ENCODE data around the gene C2orf69.
"Not testable (repeated sequence)": the region's sequence is repeated elsewhere in the genome, so short reads cannot be mapped to it uniquely, and the experiment has no call there.

C2orf69 gene

DNA sequence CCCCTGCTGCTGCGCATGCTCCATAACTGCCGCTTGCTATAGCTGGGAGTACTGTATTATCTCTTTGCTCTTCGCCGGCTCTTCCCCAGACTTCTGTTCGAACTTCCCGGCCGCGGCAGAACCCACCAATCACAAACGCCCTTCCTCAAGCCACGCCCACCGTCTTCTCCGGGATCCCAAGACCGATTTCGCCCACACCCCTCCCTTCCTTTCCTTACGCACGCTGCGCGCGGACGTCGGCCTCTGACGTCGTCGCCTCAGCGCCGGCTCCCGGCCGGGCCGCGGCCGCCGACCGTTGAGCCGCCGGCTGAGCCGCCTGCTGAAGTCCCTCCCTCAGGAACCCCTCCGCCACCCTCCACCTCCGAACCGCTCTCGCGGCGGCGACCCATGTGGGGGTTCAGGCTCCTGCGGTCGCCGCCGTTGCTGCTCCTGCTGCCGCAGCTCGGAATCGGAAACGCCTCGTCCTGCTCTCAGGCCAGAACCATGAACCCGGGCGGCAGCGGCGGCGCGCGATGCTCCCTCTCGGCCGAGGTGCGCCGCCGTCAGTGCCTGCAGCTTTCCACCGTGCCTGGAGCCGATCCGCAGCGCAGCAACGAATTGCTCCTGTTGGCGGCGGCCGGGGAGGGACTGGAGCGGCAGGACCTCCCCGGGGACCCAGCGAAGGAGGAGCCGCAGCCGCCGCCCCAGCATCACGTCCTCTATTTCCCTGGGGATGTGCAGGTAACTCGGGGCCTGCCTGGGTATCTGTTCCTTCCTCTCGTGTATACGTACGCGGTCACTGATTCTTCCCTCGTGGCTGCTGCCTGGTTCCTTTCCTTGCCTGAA lies at the start of gene C2orf69:
C2orf69 (plus strand) TSS at position 242 of the 825 bp plus-strand sequence; CDS start at position 388, 146 bp downstream.
- DNase-seq, result peak; percentile 95

GRCh38 chr2:199862788-199863187 lies 48.3 kb upstream of the C2orf69 start:
- no peak for DNase-seq

DNA sequence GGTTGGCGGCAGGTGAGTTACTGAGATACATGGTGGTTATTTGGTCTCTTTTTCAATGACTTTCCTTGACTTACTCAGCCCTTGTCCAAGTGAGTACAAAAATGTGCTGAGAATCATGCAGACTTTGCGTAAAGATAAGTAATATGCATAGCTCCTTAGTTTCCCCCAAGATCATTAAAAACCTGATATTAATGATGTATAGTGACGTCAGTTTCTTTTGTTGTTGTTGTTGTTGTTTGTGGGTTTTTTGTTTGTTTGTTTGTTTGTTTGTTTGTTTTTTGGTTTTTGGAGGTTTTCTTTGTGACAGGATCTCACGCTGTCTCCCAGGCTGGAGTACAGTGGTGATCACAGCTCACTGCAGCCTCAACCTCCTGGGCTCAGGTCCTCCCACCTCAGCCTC lies 45.2 kb upstream of the C2orf69 start:
- DNase-seq, result no peak

DNA sequence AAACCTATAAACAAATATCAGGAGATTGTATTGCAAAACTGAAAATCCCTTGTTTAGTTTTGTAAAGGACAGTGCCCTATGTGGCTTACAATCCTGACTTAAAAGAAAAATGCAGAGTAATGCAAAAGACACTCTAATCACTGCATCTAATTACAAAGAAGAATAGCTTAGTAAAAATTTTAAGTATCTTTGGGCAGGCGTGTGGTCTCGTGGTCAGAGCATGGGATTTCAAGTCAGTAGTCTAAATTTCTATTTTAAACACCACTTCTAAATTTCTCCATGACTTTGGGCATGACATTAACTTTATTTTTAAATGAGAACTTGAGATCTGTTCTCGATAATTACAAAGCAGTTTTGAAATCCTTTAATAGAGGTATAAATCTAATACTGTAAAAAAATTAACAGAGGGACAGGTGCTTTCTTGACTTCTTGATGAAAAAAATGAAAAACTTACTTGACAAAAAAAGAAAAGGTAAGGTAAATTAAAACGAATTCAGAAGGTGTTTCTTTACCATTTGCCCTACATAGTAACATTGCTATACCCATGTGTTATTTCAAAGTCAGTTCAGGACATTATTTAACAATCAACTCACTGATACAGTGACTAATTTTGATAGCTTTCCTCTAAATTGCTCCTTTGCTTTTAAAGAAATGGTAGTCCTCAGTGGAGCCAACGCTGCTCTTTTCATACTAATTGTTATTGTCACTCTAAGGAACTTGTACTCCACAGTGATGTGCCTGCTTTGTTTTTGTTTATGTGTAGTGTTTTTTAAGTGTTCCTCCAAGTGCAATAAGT lies 42.5 kb upstream of the C2orf69 start:
- no peak for DNase-seq

DNA sequence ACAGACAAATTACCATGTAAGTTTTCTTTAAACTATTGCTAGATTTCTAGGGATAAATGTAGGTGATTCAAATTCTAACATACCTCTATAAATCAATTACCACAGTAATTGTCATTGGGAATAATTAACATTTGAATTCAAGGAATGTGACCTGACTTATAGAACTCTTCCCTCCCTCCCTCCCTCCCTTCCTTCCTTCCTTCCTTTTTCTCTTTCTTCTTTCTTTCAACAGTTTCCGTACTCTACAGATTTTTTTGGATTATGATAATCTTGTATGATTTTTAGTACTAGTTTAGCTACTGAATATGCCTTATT lies 41.9 kb upstream of the C2orf69 start:
- DNase-seq, result no peak

- DNase-seq, result no peak
Measured at GRCh38 chr2:199869653-199870052, 41.4 kb upstream of the C2orf69 start.

- DNase-seq, result no peak
Measured at GRCh38 chr2:199870581-199870980, 40.5 kb upstream of the C2orf69 start.

DNA sequence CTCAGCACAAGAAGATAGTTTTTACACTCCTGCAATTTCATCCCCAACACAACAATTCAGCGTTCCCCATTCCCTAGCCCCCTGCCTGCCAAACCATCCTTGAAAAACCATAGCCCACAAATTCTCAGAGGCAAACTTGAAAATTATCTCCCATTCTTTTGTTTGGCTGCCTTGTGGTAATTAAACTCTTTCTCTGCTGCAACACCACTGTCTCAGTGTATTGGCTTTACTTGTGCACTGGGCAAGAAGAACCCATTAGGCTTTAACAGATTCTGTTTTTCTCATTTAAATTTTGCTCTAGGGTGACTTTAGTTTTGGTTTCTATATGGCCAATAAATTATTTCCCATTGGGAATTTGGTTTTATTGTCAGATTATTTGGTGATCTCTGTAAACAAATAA lies 36.9 kb upstream of the C2orf69 start:
- no peak for DNase-seq

- DNase-seq, result no peak
Measured at GRCh38 chr2:199875400-199875799, 35.7 kb upstream of the C2orf69 start.

- no peak for DNase-seq
Measured at GRCh38 chr2:199882667-199883066, 28.4 kb upstream of the C2orf69 start.

GRCh38 chr2:199883474-199884212 lies 27.4 kb upstream of the C2orf69 start:
- no peak for DNase-seq

DNA sequence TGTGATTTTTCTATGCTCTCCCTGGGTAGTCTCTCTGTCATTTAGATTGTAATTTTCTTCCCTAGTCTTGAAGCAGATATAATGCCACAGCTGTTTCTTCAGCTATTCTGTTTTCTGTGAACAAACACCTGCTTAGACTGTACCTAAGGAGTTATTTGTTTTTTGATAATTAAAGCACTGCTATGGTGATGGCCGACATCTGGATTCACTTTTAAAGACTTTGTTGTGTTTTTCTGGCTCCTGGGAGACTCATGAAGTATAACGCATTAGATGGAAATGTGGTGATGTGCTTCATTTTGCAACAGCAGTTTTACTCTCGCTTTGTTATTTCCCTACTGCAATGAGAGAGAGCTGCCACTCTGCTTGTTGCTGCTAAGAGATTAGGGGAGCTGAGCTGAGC lies 15.7 kb upstream of the C2orf69 start:
- DNase-seq, result no peak

GRCh38 chr2:199896617-199897016 lies 14.5 kb upstream of the C2orf69 start:
- no peak for DNase-seq

GRCh38 chr2:199901942-199902341 lies 9.2 kb upstream of the C2orf69 start:
- no peak for DNase-seq

DNA sequence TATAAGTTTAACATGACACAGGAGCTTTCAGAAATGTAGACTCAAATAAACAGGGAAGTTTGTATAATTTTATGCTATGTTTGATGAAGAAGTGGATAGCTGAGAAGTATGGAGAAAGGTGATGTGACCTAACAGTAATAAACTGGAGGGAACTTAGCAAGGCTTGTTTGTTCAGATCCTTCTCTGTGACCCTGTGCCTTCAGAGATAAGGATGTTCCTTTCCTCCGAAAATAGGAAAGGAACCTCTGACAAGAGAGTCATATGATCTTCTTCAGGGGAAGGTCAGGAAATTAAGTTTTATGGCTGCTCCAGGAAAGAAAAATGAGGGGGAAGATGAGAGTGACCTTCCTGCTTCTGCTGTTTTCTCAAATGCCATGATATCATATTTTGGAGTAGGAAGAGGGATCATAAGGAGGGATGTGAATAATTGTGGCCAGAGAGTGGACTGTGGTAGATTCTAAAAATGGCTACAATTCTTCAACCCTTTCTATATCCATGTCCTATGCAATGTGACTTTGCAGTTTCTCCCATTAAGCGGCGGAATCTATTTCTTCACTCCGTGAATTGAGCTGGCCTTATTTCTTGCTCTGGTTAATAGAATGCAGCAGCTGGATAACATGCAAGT lies 8.5 kb upstream of the C2orf69 start:
- DNase-seq, result no peak

DNA sequence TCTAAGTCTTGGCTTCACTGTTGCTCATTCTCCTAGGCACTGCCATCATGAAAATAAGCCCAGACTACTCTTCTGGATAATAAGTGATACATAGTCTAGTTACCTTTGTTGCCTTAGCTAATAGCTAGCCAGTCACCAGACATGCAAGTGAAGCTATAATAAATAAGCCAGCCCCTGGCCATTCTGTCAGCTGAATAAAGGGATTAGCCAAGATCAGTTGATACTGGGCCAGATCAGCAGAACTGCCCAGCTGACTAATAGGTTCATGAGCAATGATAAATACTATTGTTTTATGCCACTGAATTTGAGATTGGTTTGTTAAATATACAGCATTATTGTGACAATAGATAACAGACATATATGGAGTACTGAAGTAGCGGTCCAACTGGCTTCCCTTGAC lies 8.0 kb upstream of the C2orf69 start:
- DNase-seq, result no peak

DNA sequence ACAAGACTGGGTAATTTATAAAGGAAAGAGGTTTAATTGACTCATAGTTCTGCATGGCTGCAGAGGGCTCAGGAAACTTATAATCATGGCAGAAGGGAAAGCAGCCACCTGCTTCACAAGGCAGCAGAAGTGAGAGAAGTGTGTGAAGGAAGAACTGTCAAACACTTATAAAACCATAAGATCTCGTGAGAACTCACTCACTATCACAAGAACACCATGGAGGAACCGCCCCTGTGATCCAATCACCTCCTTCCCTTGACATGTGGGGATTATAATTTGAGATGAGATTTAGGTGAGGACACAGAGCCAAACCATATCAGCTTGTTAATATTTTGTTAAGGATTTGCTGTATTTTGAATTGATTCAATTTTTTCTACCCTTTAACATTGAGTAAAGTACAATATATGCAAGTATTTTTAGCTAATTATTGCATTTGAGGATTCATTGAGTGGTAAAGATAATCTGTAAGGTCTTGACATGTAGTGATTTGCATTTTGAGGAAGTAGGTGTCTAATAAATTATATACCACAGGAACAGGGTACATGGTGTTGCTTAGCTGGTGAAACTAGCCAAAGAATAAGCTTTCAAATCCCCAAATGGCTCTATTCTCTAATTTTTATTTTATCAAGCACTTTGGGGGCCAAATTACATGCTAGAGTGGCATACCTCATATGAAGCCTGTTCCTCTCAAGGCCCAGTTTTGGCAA lies 3.9 kb upstream of the C2orf69 start:
- DNase-seq, result no peak

DNA sequence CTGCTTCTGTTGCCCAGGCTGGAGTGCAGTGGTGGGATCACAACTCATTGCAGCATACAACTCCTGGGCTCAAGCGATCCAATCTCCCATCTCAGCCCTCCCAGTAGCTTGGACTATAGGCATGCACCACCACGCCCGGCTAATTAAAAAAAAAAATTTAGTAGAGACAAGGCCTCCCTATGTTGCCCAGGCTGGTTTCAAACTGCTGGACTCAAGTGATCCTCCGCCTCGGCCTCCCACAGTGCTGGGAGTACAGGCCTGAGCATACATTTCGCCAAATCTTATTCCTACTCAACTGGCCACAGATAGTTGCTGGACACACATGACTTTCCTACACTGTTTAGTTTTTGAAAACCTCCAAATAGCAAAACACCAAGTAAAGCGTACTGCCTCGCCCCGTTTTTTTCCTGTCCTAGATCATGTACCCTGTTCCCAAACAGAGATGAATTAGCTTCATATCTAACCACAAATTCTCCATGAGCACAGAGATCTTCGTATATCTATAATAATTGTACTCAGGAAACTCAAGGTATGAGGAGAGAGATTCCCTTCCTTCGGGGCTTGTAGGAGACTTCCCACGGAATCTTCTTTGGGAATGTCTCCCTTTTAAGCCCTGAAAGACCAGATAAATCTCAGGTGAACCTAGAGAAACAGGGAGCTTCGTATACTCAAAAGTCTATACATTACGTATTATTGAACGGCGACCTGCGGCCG lies 598 bp upstream of the C2orf69 start:
- DNase-seq, result no peak

DNA sequence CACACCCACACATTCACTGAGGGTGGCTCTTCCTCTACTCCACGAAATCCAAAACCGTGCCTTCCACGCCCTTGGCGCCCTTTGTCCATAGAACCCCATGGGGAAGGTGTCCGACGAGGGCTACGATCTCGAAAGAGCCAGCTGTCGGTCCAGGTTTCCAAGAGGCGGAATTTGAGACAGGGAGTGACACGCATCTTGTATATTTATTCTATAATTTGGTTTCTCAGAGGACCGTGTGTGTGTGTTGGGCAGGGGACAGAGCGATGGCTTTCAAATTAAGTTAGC lies 726 bp downstream of the C2orf69 start:
- no peak for DNase-seq

GRCh38 chr2:199912553-199913114 lies 1.5 kb downstream of the C2orf69 start:
- not testable (repeated sequence) for DNase-seq

DNA sequence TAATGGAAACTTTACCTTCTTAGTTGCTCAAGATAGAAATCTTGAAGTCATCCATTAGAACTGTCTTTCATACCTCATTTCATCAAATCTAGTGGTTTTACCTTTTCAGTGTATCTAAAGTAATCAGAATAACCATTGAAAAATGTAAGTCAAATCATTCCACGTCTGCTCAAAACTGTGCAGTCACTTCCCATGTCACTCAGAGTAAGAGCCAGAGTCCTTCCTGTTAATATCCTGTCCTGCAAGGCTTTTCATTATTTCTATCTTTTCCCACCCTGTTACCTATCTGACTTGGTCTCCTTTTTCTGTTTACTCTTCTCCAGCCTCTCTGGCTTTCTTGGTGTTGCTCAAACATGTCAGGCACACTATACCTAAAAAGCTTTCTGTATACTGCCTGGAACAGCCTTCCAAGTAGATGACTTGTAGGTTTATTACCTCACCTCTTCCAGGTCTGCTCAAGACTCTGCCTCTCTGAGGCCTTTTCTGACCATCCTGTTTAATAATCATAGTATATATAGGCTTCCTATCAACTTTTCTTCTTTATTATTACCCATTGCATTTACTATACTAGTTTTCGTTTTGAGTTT lies 3.4 kb downstream of the C2orf69 start:
- DNase-seq, result no peak
